Measurements from ENCODE around the gene NELFA. TPM values are rescaled to one million over a fixed set of nuclear protein-coding genes. Genes with fewer than 3 reads are reported as not detected.
"Not testable (repeated sequence)": the region's sequence is repeated elsewhere in the genome, so short reads cannot be mapped to it uniquely, and the experiment has no call there.

NELFA gene
- total RNA-seq, 1 experiment from 2014 or later = 58.3 TPM

DNA sequence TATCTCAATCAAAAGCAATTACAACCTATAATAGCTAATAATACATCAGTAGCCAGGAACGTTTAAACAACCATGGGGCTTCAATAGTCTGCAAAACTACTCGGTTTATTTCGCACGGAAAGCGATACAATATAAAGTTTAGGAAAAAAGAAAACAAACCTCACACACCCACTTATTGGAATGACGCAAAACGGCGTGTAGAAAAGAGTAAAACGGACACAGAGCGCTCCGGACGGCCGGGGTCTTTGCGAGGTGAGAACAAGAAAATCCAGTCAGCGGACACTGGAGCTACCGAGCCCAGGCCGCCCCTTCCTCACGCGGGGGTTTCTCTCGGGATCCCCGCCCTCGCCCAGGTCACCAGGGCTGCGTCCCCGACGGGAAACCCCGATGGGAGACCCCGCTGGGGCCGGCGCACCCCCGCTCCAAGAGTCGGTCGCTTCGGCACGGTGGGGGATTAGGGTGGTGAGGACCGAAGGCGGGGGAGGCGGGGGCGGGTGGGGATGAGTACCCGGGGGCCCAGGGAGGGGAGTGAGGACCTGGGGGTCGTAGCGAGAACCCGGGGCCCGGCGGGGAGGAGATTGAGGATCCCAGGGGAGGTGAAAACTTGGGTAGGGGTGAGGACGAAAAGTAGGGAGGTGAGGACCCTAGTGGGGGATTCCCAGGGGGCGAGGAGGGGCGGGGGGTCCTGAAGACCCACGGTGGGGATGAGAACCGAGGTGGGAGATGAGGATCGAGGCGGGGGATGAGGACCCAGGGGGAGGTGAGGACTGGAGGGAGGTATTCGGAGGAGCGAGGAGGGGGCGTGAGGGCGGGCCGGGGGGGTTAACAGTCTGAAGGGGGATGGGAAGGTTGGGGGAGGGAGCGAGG, 737 bp downstream of the NELFA start:
- BruUV-seq (replicated peaks) = no TSS peak
- Histone ChIP-seq H3K27me3 (replicated peaks; ENCODE audit: insufficient read depth, low read depth, low read length, poor library complexity) (no peaks in the 10 kb centered on the region), H3K4me1 (ENCODE audit: insufficient read depth, low read length, poor library complexity, severe bottlenecking) (no peaks in the 10 kb centered on the region), H3K27ac (ENCODE audit: low read depth, low read length, poor library complexity, severe bottlenecking) (peak overlapping the region; percentile 100), H3K9me3 (ENCODE audit: low read depth, low read length, poor library complexity, severe bottlenecking) (no peaks in the 10 kb centered on the region), H3K4me3 (ENCODE audit: low read depth, low read length, poor library complexity, severe bottlenecking) (peak overlapping the region; percentile 70), H3K36me3 (ENCODE audit: insufficient read depth, low read length, poor library complexity, severe bottlenecking) (peaks cover 29% of the 10 kb centered on the region)
- intact Hi-C loops (cut with micrococcal nuclease; ENCODE audit: unreplicated experiment) = no loop called here
- TF ChIP-seq EZH2 (IDR thresholded peaks at IDR 0.05; ENCODE audit: borderline replicate concordance, low read depth, low read length, poor library complexity, severe bottlenecking) = no peak
- TF ChIP-seq, protein P1, sequence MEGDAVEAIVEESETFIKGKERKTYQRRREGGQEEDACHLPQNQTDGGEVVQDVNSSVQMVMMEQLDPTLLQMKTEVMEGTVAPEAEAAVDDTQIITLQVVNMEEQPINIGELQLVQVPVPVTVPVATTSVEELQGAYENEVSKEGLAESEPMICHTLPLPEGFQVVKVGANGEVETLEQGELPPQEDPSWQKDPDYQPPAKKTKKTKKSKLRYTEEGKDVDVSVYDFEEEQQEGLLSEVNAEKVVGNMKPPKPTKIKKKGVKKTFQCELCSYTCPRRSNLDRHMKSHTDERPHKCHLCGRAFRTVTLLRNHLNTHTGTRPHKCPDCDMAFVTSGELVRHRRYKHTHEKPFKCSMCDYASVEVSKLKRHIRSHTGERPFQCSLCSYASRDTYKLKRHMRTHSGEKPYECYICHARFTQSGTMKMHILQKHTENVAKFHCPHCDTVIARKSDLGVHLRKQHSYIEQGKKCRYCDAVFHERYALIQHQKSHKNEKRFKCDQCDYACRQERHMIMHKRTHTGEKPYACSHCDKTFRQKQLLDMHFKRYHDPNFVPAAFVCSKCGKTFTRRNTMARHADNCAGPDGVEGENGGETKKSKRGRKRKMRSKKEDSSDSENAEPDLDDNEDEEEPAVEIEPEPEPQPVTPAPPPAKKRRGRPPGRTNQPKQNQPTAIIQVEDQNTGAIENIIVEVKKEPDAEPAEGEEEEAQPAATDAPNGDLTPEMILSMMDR (conservative IDR thresholded peaks at IDR 0.05; ENCODE audit: low read depth, low read length) = no peak
- ChIA-PET POLR2A (ENCODE audit: low non-redundant PET) (interaction anchor here (0.6 kb wide), 1 partner anchor 41 kb away, joined by 6 read pairs; no protein-coding TSS in a partner anchor), CTCF (interaction anchor here (0.5 kb wide), 1 partner anchor 330 kb away, joined by 3 read pairs; no protein-coding TSS in a partner anchor)
- DNase-seq (ENCODE audit: low spot score) = no peak

DNA sequence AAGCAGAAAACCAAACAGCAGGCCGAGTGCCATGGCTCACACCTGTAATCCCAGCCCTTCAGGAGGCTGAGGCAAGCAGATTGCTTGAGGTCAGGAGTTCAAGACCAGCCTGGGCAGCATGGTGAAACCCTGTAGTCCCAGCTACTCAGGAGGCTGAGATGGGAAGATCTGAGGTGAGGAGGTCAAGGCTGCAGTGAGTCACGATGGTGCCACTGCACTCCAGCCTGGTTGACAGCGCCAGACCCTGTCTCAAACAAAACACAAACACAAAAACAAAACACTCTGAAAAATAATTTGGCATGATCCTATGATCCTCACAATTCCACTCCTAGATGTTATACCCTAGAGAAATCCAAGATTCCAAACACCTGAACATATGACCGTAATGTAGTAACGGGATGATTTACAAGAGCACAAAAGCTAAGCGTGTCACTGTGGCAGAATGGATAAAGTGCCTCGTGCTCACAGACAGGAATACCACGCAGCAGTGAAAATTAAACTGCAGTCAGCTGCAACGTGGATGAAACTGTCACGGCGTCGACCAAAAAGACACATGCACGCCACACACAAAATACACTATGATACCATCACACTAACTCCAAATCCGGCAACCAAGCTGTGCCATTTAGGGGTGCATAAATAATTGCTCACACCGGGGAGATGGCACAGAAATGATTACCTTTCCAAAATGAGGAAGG, 1.7 kb downstream of the NELFA start:
- CTCF ChIA-PET = interaction anchor here (0.5 kb wide), 1 partner anchor 331 kb away, joined by 3 read pairs; no protein-coding TSS in a partner anchor
- no peak for DNase-seq (ENCODE audit: low spot score)
- TF ChIP-seq EZH2 (IDR thresholded peaks at IDR 0.05; ENCODE audit: borderline replicate concordance, low read depth, low read length, poor library complexity, severe bottlenecking) = no peak
- TF ChIP-seq, protein P1 (conservative IDR thresholded peaks at IDR 0.05; ENCODE audit: low read depth, low read length) = no peak
- BruUV-seq (replicated peaks) = TSS peak; percentile 58
- Histone ChIP-seq H3K9me3 (ENCODE audit: low read depth, low read length, poor library complexity, severe bottlenecking) (no peaks in the 10 kb centered on the region), H3K4me3 (ENCODE audit: low read depth, low read length, poor library complexity, severe bottlenecking) (peak overlapping the region; percentile 70), H3K27ac (ENCODE audit: low read depth, low read length, poor library complexity, severe bottlenecking) (no peak overlapping the region), H3K27me3 (replicated peaks; ENCODE audit: insufficient read depth, low read depth, low read length, poor library complexity) (no peaks in the 10 kb centered on the region), H3K36me3 (ENCODE audit: insufficient read depth, low read length, poor library complexity, severe bottlenecking) (peaks cover 29% of the 10 kb centered on the region), H3K4me1 (ENCODE audit: insufficient read depth, low read length, poor library complexity, severe bottlenecking) (no peaks in the 10 kb centered on the region)
- intact Hi-C loops (cut with micrococcal nuclease; ENCODE audit: unreplicated experiment) = no loop called here
- POLR2A ChIA-PET (ENCODE audit: low non-redundant PET) = interaction anchor here (0.8 kb wide), 1 partner anchor 9 kb away, joined by 3 read pairs; no protein-coding TSS in a partner anchor

DNA sequence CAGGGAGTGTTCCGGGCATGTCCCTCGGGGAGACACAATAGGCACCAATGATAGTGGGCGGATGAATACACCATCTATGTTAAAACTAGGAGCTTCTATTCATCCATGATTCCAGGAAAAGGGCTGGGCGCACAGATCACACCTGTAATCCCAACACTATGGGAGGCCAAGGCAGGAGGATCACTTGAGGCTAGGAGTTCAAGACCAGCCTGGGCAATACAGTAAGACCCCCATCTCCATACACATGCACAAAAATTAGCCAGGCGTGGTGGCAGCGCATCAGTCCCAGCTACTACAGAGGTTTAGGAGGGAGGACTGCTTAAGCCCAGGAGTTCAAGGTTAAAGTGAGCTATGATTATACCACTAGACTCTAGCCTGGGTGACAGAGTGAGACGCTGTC, 2.4 kb downstream of the NELFA start:
- ChIA-PET POLR2A (ENCODE audit: low non-redundant PET) (interaction anchor here (0.8 kb wide), 1 partner anchor 10 kb away, joined by 3 read pairs; no protein-coding TSS in a partner anchor), CTCF (no interaction called here)
- Histone ChIP-seq H3K9me3 (ENCODE audit: low read depth, low read length, poor library complexity, severe bottlenecking) (no peaks in the 10 kb centered on the region), H3K36me3 (ENCODE audit: insufficient read depth, low read length, poor library complexity, severe bottlenecking) (peaks cover 29% of the 10 kb centered on the region), H3K27me3 (replicated peaks; ENCODE audit: insufficient read depth, low read depth, low read length, poor library complexity) (no peaks in the 10 kb centered on the region), H3K4me3 (ENCODE audit: low read depth, low read length, poor library complexity, severe bottlenecking) (no peak overlapping the region), H3K4me1 (ENCODE audit: insufficient read depth, low read length, poor library complexity, severe bottlenecking) (no peaks in the 10 kb centered on the region), H3K27ac (ENCODE audit: low read depth, low read length, poor library complexity, severe bottlenecking) (no peak overlapping the region)
- intact Hi-C loops (cut with micrococcal nuclease; ENCODE audit: unreplicated experiment) = no loop called here
- no TSS peak for BruUV-seq (replicated peaks)
- TF ChIP-seq, protein P1 (conservative IDR thresholded peaks at IDR 0.05; ENCODE audit: low read depth, low read length) = no peak
- TF ChIP-seq EZH2 (IDR thresholded peaks at IDR 0.05; ENCODE audit: borderline replicate concordance, low read depth, low read length, poor library complexity, severe bottlenecking) = no peak
- DNase-seq (ENCODE audit: low spot score) = no peak

DNA sequence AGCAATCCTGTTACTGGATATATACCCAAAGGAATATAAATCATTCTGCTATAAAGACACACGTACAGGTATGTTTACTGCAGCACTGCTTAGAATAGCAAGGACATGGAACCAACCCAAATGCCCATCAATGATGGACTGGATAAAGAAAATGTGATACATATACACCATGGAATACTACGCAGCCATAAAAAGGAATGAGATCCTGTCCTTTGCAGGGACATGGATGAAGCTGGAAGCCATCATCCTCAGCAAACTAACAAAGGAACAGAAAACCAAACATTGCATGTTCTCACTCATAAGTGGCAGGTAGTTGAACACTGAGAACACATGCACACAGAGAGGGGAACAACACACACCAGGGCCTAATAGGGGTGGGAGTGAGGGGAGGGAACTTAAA, 5.4 kb downstream of the NELFA start:
- DNase-seq (ENCODE audit: low spot score); POLR2A ChIA-PET (ENCODE audit: low non-redundant PET); H3K27ac ChIP-seq (ENCODE audit: low read depth, low read length, poor library complexity, severe bottlenecking); intact Hi-C loops (cut with micrococcal nuclease; ENCODE audit: unreplicated experiment); CTCF ChIA-PET; H3K4me1 ChIP-seq (ENCODE audit: insufficient read depth, low read length, poor library complexity, severe bottlenecking); H3K4me3 ChIP-seq (ENCODE audit: low read depth, low read length, poor library complexity, severe bottlenecking); H3K27me3 ChIP-seq (replicated peaks; ENCODE audit: insufficient read depth, low read depth, low read length, poor library complexity); H3K9me3 ChIP-seq (ENCODE audit: low read depth, low read length, poor library complexity, severe bottlenecking); BruUV-seq (replicated peaks): not testable (repeated sequence)
- peaks cover 36% of the 10 kb centered on the region for H3K36me3 ChIP-seq (ENCODE audit: insufficient read depth, low read length, poor library complexity, severe bottlenecking)

DNA sequence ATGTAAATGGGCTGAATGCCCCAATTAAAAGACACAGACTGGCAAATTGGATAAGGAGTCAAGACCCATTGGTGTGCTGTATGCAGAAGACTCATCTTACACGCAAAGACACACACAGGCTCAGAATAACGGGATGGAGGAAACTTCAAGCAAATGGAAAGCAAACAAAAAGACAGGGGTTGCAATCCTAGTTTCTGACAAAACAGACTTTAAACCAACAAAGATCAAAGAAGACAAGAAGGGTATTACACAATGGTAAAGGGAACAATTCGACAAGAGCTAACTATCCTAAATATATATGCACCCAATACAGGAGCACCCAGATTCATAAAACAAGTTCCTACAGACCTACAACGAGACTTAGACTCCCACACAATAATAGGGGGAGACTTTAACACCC, 9.5 kb downstream of the NELFA start:
- Histone ChIP-seq H3K9me3 (ENCODE audit: low read depth, low read length, poor library complexity, severe bottlenecking) (peaks cover 12% of the 10 kb centered on the region), H3K36me3 (ENCODE audit: insufficient read depth, low read length, poor library complexity, severe bottlenecking) (peaks cover 27% of the 10 kb centered on the region)
- DNase-seq (ENCODE audit: low spot score); H3K4me3 ChIP-seq (ENCODE audit: low read depth, low read length, poor library complexity, severe bottlenecking); POLR2A ChIA-PET (ENCODE audit: low non-redundant PET); H3K27me3 ChIP-seq (replicated peaks; ENCODE audit: insufficient read depth, low read depth, low read length, poor library complexity); intact Hi-C loops (cut with micrococcal nuclease; ENCODE audit: unreplicated experiment); BruUV-seq (replicated peaks); H3K4me1 ChIP-seq (ENCODE audit: insufficient read depth, low read length, poor library complexity, severe bottlenecking); H3K27ac ChIP-seq (ENCODE audit: low read depth, low read length, poor library complexity, severe bottlenecking); CTCF ChIA-PET: not testable (repeated sequence)
